Prostate gland (tissue), 2 donors: ENCODE results near the gene OR8G5. TPM values are rescaled to one million over a fixed set of nuclear protein-coding genes. Genes with fewer than 3 reads are reported as not detected.

ENCODE experiments used
- DNase-seq: peaks from one replicate; pipeline ENCODE4 v3.0.0-alpha.2; 2019; ENCODE audit warnings: low spot score
- H3K27ac ChIP-seq, 2 donors: fragments of 200-600 bp; sonication (generic); 2 replicates each; pipeline ENCODE4 v1.5.1; 2017 to 2019
- H3K27me3 ChIP-seq: fragments of 200-600 bp; sonication (generic); replicated peaks from 2 replicates; pipeline ENCODE4 v1.5.1; 2019; ENCODE audit not compliant: insufficient read depth
- H3K36me3 ChIP-seq, 2 donors: fragments of 200-600 bp; sonication (generic); 1 replicate in 1 of 2; 2 replicates in 1 of 2; pipeline versions ENCODE4 v1.5.1 to v1.8.1; 2017 to 2019
- H3K4me1 ChIP-seq: fragments of 200-600 bp; sonication (generic); replicated peaks from 2 replicates; pipeline ENCODE4 v1.5.1; 2019
- H3K4me3 ChIP-seq, 2 donors: fragments of 200-600 bp; sonication (generic); 2 replicates each; pipeline ENCODE4 v1.5.1; 2017 to 2019
- H3K9me3 ChIP-seq: fragments of 200-600 bp; sonication (generic); 2 replicates; pipeline ENCODE4 v1.5.1; 2017
- POLR2A ChIP-seq: fragments of 450-650 bp; IDR thresholded peaks from one replicate; pipeline ENCODE4 v1.6.1; 2016; ENCODE audit warnings: antibody characterized with exemption, mild to moderate bottlenecking
- POLR2AphosphoS5 ChIP-seq: sonication (generic); formaldehyde crosslinking; IDR thresholded peaks from one replicate; pipeline ENCODE4 v1.6.1; 2017; ENCODE audit warnings: antibody characterized with exemption
- WGBS: methylation state at CpG from one replicate; pipeline ENCODE4 v1.1.5; 2018; 5-methylcytosine and 5-hydroxymethylcytosine counted together
- intact Hi-C: fragments of 100-400 bp; cut with DNase I; formaldehyde crosslinking; loops from one replicate; pipeline ENCODE4 v1.14.2; 2022
- total RNA-seq, 2 donors: library from RNA; depleted of rRNA; stranded (reverse); fragments of >200 nt; gene quantifications; one replicate each; pipeline ENCODE4 v1.1.0, GENCODE V29; 2016
- TF ChIP-seq, protein P1 (sequence below), 4 experiments: fragments of 200-600 bp in 2 of 4; fragments of 450-650 bp in 2 of 4; sonication (generic) in 2 of 4; IDR thresholded peaks; 1 replicate in 3 of 4; 2 replicates in 1 of 4; pipeline ENCODE4 v1.5.1; 2016 to 2019; ENCODE audit warnings: antibody characterized with exemption in 4 of 4, mild to moderate bottlenecking in 2 of 4, moderate library complexity in 2 of 4

The OR8G5 gene
- total RNA-seq, 2 donors from 2014 or later: 3.0 TPM; not detected in 1

DNA sequence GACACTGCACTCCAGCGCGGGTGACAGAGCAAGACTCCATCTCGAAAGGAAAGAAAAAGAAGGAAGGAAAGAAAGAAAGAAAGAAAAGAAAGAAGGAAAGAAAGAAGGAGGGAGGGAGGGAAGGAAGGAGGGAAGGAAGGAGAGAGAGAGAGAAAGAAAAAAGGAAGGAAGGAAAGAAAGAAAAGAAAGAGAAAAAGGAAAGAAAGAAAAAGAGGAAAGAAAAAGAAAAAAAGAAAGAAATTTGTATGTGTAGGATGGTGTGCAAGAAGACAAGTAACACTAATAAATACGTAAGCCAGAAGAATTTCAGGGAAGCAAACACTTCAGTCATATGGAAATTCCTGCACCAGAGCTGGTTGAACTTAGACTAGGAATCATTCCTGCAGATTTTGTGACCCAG lies 57.0 kb downstream of the OR8G5 start:
- H3K4me1 ChIP-seq: no peaks in the 10 kb centered on the region
- H3K36me3 ChIP-seq: no peaks in the 10 kb centered on the region
- no peak for TF ChIP-seq POLR2AphosphoS5
- TF ChIP-seq, protein P1, sequence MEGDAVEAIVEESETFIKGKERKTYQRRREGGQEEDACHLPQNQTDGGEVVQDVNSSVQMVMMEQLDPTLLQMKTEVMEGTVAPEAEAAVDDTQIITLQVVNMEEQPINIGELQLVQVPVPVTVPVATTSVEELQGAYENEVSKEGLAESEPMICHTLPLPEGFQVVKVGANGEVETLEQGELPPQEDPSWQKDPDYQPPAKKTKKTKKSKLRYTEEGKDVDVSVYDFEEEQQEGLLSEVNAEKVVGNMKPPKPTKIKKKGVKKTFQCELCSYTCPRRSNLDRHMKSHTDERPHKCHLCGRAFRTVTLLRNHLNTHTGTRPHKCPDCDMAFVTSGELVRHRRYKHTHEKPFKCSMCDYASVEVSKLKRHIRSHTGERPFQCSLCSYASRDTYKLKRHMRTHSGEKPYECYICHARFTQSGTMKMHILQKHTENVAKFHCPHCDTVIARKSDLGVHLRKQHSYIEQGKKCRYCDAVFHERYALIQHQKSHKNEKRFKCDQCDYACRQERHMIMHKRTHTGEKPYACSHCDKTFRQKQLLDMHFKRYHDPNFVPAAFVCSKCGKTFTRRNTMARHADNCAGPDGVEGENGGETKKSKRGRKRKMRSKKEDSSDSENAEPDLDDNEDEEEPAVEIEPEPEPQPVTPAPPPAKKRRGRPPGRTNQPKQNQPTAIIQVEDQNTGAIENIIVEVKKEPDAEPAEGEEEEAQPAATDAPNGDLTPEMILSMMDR (IDR thresholded peaks at IDR 0.05): no peak
- TF ChIP-seq POLR2A: no peak
- intact Hi-C loops: no loop called here
- no peaks in the 10 kb centered on the region for H3K27me3 ChIP-seq
- WGBS: 87% methylated on average over 4 of the region's 4 CpGs
- H3K9me3 ChIP-seq: no peaks in the 10 kb centered on the region
- no peak overlapping the region for H3K4me3 ChIP-seq
- no peak for DNase-seq
- no peak overlapping the region for H3K27ac ChIP-seq

DNA sequence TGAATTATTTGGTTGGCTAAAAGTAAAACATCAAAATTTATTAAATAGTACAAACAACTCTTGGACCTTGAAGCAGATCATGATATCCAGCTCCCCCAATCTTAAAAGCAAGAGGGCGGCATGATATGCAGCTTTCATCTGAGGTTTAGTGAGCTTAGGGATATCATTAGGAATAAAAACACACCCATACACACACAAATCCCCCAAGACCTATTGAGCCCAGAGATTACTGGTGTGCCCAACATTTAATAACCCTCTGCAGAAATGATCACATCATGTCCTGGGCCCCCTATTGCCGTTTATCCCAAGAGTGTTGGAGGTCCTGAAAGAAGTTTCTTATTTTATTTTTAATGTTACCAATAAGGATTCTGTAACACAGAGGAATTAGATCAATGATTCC lies 57.7 kb downstream of the OR8G5 start, which contains the start of gene OR8D1:
Gene OR8D1, minus strand, starts transcription at position 101 of the 400 bp plus-strand sequence. CDS start 3,183 bp downstream, outside the sequence.
- Histone ChIP-seq H3K9me3 (no peaks in the 10 kb centered on the region), H3K27ac (no peak within 1 kb of the TSS), H3K36me3 (no peaks in the 10 kb centered on the region), H3K4me3 (no peak within 1 kb of the TSS), H3K27me3 (no peaks in the 10 kb centered on the region), H3K4me1 (no peaks in the 10 kb centered on the region)
- intact Hi-C loops: no loop called here
- no peak for DNase-seq
- WGBS: 87% methylated on average over 2 of the region's 2 CpGs
- no peak for TF ChIP-seq POLR2A
- TF ChIP-seq, protein P1 (IDR thresholded peaks at IDR 0.05): no peak

DNA sequence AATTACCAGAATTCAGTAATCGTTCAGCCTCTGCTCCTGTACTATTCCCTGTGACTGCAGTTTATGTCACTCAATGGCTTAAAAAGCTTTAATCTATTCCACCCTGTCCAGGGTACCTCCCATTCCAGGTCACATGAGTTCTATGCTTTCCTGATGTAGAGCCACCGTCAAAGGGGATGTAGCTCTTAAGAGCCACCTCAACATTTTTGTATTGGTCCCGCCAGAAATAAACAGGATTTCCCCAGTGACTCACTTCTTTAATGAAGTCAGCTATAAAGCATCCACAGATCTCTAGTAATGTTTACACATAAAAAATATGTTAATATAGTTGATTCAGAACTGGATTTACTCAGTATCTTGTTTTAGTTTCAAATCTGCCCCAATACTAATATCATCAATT lies 58.9 kb downstream of the OR8G5 start:
- no peak overlapping the region for H3K27ac ChIP-seq
- no peaks in the 10 kb centered on the region for H3K9me3 ChIP-seq
- H3K36me3 ChIP-seq: no peaks in the 10 kb centered on the region
- intact Hi-C loops: no loop called here
- DNase-seq: no peak
- no peaks in the 10 kb centered on the region for H3K27me3 ChIP-seq
- 60% methylated on average over 3 of the region's 3 CpGs for WGBS
- no peaks in the 10 kb centered on the region for H3K4me1 ChIP-seq
- H3K4me3 ChIP-seq: no peak overlapping the region
- TF ChIP-seq, protein P1 (IDR thresholded peaks at IDR 0.05): no peak
- TF ChIP-seq POLR2A: no peak
- no peak for TF ChIP-seq POLR2AphosphoS5

Other genes starting within 250 kb of the OR8G5 start
- gene OR10G4, start 243.4 kb upstream of the OR8G5 start, total RNA-seq: under 1 TPM in 1 of 2 donors, not detected in 1; 0.40 TPM
- gene OR10G9, start 233.4 kb upstream of the OR8G5 start, total RNA-seq: not detected
- gene OR10G8, start 229.6 kb upstream of the OR8G5 start, total RNA-seq: under 1 TPM in 1 of 2 donors, not detected in 1; 0.57 TPM
- not detected for gene OR10G7, start 215.1 kb upstream of the OR8G5 start, total RNA-seq
- gene VWA5A, start 140.9 kb upstream of the OR8G5 start, total RNA-seq: 10 to 100 TPM; 23.3 to 28.9 TPM
- gene OR10D3, start 73.0 kb upstream of the OR8G5 start, total RNA-seq: not detected
- not detected for gene OR8G1, start 15.3 kb upstream of the OR8G5 start, total RNA-seq
- gene OR8D1, start 57.6 kb downstream of the OR8G5 start, total RNA-seq: not detected
- not detected for gene OR8D2, start 63.8 kb downstream of the OR8G5 start, total RNA-seq
- gene OR8B2, start 128.1 kb downstream of the OR8G5 start, total RNA-seq: not detected
- gene OR8B3, start 142.6 kb downstream of the OR8G5 start, total RNA-seq: not detected
- gene OR8B4, start 168.5 kb downstream of the OR8G5 start, total RNA-seq: not detected
- not detected for gene OR8B8, start 189.3 kb downstream of the OR8G5 start, total RNA-seq